ENCODE measurements around the gene TRIM9. TPM values are rescaled to one million over a fixed set of nuclear protein-coding genes. Genes with fewer than 3 reads are reported as not detected.

Gene TRIM9
- total and polyA plus RNA-seq, 2 of the 4 experiments (the other 2 are of a cell fraction), result under 0.01 to 0.09 TPM

GRCh38 chr14:51124029-51124428, 29.1 kb upstream of the TRIM9 start:
- TF ChIP-seq CEBPB (IDR thresholded peaks at IDR 0.05; ENCODE audit: low read depth, low read length) (no peak), RFX5 (IDR thresholded peaks at IDR 0.05; ENCODE audit: low read depth, low read length) (no peak), CHD1 (IDR thresholded peaks at IDR 0.05; ENCODE audit: low read depth, low read length) (no peak), SMC3 (IDR thresholded peaks at IDR 0.05; ENCODE audit: low read depth, low read length) (no peak), MAZ (IDR thresholded peaks at IDR 0.05; ENCODE audit: borderline replicate concordance, low read depth, low read length) (no peak), BHLHE40 (IDR thresholded peaks at IDR 0.05; ENCODE audit: low read depth, low read length) (no peak), MXI1 (IDR thresholded peaks at IDR 0.05; ENCODE audit: borderline replicate concordance, low read depth, low read length) (no peak), RCOR1 (IDR thresholded peaks at IDR 0.05; ENCODE audit: insufficient replicate concordance, low read length) (no peak), FOS (IDR thresholded peaks at IDR 0.05; ENCODE audit: low read depth, low read length) (no peak), MAFK (IDR thresholded peaks at IDR 0.05; ENCODE audit: low read depth, low read length) (no peak), POLR2A (IDR thresholded peaks at IDR 0.05; ENCODE audit: low read depth, low read length) (no peak), RAD21 (IDR thresholded peaks at IDR 0.05; ENCODE audit: low read length) (no peak), ELK1 (IDR thresholded peaks at IDR 0.05; ENCODE audit: borderline replicate concordance, low read depth, low read length) (no peak)

More at GRCh38 chr14:51124029-51124428, 29.1 kb upstream of the TRIM9 start:
- dilution Hi-C loops (cut with HindIII; ENCODE audit: low sequenced_read_pairs, unreplicated experiment), result no loop called here
- ATAC-seq (ENCODE audit: low read depth) (no peak), DNase-seq (no peak)
- Histone ChIP-seq H4K91ac (ENCODE audit: insufficient read depth, low read depth, low read length) (no peak overlapping the region), H4K20me1 (ENCODE audit: insufficient read depth, low read length) (no peaks in the 10 kb centered on the region), H3K36me3 (ENCODE audit: control insufficient read depth, insufficient read depth, low read length) (no peaks in the 10 kb centered on the region), H4K8ac (ENCODE audit: low read depth in 2 of 2, low read length in 2 of 2) (no peak overlapping the region), H3K27ac (ENCODE audit: insufficient read depth, low read length) (no peak overlapping the region), H3K27me3 (ENCODE audit: control insufficient read depth, insufficient read depth, low read length) (peaks cover 12% of the 10 kb centered on the region), H3K4me2 (ENCODE audit: low read depth, low read length) (no peak overlapping the region), H3K23ac (ENCODE audit: low read depth, low read length) (no peak overlapping the region), H2AFZ (replicated peaks; ENCODE audit: low read length, poor library complexity) (no peak overlapping the region), H3K4me1 (ENCODE audit: control insufficient read depth, insufficient read depth, low read length) (no peaks in the 10 kb centered on the region), H3K56ac (ENCODE audit: extremely low read depth, insufficient read depth, low read length) (no peak overlapping the region), H3K79me1 (ENCODE audit: low read depth in 1 of 2, low read length in 2 of 2) (no peaks in the 10 kb centered on the region), H3K18ac (ENCODE audit: low read depth, low read length) (no peak overlapping the region), H3K9me1 (ENCODE audit: insufficient read depth, low read length) (no peaks in the 10 kb centered on the region), H3K4me3 (ENCODE audit: insufficient read depth, low read depth, low read length) (no peak overlapping the region), H2BK5ac (ENCODE audit: low read depth, low read length, poor library complexity, severe bottlenecking) (no peak overlapping the region), H2AK5ac (ENCODE audit: low read depth, low read length) (no peak overlapping the region), H2BK20ac (ENCODE audit: low read depth, low read length) (no peak overlapping the region), H2AK9ac (replicated peaks; ENCODE audit: low read depth, low read length, poor library complexity) (no peak overlapping the region), H2BK15ac (ENCODE audit: low read depth, low read length) (no peak overlapping the region), H3K9ac (ENCODE audit: low read depth, low read length) (no peak overlapping the region), H4K5ac (ENCODE audit: low read depth, low read length) (no peak overlapping the region), H2BK120ac (ENCODE audit: low read depth, low read length) (no peak overlapping the region), H3K9me3 (ENCODE audit: control insufficient read depth, insufficient read depth, low read length) (no peaks in the 10 kb centered on the region), H3K14ac (replicated peaks; ENCODE audit: low read depth, low read length) (no peak overlapping the region), H3K4ac (ENCODE audit: low read depth, low read length) (no peak overlapping the region)
- WGBS, 2 experiments (ENCODE audit: extremely low coverage in 2 of 2, insufficient read length in 1 of 2), result no CpG with 5 or more reads among the region's 5 CpGs
- ChIA-PET CTCF (interaction anchor here (1.2 kb wide), 1 partner anchor 9 kb away, joined by 4 read pairs; no protein-coding TSS in a partner anchor), POLR2A (ENCODE audit: unreplicated experiment) (no interaction called here)
- in situ Hi-C loops (cut with MboI; ENCODE audit: low sequenced_read_pairs), result no loop called here
- intact Hi-C loops (cut with micrococcal nuclease), result no loop called here
- no TSS peak for BruUV-seq (replicated peaks)

Data from IMR-90 (cell line).